Left forelimb (tissue), 1 donor: ENCODE data around the gene WSB1.
"Not testable (repeated sequence)": the region's sequence is repeated elsewhere in the genome, so short reads cannot be mapped to it uniquely, and the experiment has no call there.

Experiments
- DNase-seq: peaks from one replicate; pipeline ENCODE4 v3.0.0-alpha.2; 2018; ENCODE audit warnings: low spot score

Gene WSB1

DNA sequence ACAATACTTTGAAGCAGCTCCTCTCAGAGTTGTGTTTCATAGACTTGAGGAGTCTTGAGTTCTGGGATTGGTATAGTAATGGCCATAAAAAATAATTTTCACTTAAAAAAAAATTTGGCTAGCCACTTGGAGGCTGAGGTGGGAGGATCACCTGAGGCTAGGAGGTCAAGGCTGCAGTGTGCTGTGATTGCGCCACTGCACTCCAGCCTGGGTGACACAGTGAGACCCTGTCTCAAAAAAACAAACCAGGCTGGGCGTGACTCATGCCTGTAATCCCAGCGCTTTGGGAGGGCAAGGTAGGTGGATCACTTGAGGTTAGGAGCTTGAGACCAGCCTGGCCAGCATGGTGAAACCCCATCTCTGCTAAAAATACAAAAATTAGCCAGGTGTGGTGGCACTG is 14.8 kb upstream of the WSB1 start:
- not testable (repeated sequence) for DNase-seq

DNA sequence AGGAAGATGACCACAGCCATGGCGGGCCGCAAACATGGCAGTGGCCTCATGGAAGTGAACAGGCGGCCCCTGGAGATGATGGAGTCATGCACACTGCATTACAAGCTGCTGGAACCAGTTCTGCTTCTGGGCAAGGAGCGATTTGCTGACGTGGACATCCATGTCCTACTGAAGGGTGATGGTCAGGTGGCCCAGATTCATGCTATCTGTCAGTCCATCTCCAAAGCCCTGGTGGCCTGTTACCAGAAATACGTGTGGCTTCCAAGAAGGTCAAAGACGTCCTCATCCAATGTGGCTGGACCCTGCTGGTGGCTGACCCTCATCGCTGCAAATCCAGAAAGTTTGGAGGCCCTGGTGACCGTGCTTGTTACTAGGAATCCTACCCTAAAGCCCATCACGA is 13.4 kb upstream of the WSB1 start:
- DNase-seq = no peak

DNA sequence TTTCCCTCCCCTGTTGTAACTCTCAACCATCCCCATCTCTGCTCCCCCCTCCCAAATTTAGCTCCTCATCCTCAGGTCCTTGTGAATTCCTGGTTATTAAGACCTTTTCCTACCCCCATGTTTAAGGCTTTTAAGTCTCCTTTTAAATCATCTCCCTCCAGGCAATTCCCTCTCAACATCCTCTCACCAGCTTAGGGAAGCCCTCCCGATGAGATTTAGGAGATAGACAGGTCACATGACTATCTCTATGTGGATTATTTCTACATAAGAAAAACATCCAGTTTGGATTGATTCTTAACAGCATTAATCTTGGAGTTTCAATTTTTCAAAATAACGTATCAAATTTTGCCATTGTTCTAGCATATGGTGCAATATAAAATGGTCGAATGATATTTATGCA is 12.5 kb upstream of the WSB1 start:
- no peak for DNase-seq

DNA sequence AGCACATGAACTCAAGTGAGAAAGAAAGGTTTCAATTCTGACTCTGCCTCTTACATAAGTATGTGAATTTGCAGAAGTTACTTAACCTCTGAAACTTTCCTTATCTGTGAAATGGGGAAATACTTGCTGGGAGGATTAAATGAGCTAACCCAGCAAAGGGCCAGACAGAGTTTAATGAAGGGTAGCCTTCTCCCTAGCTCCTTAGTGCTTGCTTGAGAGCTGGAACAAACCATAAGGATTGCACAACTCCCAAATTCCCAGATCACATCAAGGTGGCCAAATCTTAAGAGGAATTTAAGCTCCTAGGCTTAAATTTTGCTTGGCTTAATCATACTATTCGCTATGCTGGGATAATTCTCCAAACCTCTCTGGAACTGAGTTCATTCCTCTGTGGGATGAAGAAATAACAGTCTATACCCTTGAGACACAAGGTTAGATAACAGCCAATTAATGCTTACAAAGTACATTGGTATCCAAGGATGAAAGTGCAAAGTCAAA is 11.8 kb upstream of the WSB1 start:
- DNase-seq = no peak

DNA sequence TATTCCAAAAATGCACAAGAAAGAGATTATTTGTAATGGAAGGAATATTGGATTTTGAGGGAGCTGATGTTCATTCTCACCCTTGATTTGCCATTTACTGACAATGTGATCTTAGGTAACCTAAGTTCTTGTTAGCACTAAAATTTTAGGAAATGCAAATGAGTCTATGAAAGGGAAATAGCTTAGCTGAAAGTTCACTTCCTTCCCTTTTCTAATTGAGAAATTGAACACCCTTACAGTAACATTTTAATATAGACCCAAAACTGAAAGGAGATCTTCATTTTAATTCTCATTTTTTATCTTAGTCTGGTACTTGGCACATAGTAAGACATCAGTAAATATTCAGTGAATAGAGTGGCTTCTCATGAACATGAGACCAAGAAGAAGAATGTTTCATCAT is 10.9 kb upstream of the WSB1 start:
- DNase-seq = no peak

DNA sequence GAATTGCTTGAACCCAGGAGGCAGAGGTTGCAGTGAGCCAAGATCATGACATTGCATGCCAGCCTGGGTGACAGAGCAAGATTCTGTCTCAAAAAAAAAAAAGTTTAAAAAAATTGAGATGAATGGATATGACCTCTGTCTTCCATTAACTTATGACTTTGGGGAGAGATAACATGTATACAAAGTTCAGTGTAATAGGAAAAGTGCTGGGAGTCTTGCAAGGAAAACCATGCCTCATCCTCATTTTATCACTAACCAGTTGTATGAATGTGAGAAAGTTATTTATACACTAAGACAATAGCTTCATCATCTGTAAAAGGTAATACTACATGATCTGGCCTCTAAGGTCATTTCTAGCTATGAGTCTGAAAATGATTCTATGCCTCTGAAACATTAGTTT is 10.2 kb upstream of the WSB1 start:
- no peak for DNase-seq

DNA sequence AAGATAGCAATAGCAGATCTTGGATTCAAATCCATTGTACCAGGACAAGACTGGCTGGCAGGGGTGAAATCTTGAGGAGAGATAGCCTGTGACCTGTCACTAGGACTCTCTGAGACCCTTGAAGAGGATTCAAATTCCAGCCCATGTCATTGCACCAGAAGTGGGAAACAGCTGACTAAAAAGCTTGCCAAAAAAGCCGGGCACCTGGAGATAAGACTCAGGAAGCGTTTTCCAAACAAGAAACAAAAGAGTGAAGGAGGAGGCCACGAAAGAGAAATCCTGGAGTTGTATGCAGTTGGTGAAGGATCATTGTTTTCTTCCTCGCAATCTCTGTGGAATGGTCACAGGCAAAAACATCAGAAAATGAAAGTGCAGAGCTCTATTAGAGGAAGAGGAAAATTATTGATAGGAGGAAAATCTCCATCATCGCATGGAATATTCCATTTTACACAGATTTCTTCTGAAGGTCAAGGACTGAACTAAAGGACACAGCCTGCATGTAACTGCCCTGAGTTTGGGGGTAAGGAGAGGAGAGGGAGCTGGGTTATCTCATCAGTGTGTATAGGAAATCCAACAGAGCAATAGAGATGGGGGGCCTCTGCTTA is 9.0 kb upstream of the WSB1 start:
- no peak for DNase-seq

DNA sequence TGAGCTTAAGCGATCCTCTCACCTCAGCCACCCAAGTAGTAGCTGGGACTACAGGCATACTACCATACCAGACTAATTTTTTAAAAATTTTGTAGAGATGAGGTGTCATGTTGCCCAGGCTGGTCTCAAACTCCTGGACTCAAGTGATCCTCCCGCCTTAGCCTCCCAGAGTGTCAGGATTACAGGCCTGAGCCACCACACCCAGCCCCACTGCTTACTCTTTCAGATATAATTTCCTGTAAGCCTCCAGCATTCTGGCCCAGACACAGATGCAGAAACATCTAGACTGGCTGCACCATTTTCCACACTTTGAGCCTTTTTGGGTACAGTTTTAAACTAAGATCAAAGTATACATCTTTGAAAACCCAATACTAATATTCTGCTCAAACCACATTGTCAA is 8.4 kb upstream of the WSB1 start:
- no peak for DNase-seq

DNA sequence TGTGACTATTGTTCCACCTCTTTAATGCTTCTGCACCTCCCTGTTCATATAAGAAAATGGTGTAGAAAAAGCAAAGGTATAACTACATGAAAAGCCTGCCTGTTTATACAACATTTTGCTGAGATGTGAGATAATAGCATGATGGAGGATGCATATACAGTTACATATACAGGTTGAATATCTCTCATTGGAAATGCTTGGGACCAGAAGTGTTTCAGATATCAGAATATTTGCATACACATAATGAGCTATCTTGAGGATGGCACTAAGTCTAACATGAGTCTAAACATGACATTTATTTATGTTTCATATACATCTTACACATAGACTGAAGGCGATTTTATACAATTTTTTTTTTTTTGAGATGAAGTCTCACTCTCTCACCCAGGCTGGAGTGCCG is 5.7 kb upstream of the WSB1 start:
- no peak for DNase-seq

DNA sequence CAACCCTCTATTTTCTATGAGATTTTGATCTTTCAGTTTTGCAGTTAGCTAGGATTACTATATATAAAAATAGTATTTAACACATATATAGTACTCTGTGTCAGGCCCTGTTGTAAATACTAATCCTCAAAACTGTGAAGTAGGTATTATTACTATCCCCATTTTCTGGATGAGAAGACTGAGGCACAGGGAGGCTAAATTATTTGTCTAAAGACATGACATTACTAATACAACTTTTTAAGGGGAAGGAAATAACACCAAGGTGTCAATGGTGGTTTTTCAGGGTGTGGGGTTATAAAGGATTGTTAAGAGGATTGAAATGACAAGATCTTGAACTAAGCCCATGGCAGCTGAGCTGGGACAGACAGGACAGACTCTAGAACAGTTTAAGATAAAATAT is 4.1 kb upstream of the WSB1 start:
- DNase-seq = no peak

DNA sequence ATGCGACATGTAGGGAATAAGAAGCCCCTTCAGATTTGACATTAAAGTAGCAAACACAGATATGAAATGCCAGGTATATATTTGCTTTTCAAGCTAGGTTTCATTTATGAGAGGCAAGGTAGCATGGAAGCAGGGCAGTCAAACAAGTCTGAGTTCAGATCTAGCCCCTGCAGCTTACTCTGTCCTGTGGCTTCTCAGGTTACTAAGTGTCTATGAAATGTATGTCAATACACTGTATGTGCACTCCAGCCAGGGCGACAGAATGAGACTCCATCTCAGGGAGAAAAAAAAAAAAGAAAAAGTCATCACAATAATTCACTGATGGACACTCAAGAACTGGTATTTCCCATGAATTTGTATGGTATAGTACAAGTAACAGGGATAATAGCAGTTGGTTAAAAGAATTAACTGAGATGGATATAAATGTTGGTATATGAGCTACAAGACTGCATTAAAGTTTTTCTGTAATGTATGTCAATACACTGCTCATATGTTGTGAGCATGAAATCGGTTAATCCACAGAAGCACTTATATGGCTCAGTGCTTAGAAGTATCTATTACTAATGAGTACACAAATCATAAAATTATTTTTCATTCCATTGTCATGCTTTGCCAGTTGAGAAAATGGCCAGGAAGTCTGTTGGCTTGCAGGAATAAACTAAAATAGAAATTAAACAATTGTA is 2.9 kb upstream of the WSB1 start:
- DNase-seq = no peak

DNA sequence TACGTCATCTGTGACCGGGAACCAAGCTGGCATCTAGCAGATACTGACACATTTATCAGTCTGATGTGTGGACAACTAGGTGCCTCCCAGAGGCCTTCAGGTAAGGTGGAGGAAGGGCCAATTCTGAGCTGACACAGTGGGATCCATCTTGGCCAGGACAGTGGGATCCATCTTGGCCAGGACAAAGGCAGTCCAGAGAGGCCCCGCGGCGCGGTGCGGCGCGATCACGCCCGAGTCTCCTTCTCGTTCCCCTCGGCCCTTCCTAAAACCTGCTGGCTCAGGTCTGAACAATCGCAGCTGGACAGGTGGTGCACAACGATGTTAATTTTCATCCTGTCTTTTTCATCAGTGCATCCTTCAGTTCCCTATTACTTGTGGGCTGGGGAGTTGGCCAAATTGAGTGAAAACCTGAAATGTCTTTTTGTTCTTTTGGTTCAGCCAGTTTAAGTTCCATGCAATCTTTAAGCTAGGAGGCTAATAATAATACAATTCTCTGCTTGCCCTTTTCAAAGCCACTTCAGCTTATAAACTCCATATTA is 486 bp upstream of the WSB1 start:
- no peak for DNase-seq

DNA sequence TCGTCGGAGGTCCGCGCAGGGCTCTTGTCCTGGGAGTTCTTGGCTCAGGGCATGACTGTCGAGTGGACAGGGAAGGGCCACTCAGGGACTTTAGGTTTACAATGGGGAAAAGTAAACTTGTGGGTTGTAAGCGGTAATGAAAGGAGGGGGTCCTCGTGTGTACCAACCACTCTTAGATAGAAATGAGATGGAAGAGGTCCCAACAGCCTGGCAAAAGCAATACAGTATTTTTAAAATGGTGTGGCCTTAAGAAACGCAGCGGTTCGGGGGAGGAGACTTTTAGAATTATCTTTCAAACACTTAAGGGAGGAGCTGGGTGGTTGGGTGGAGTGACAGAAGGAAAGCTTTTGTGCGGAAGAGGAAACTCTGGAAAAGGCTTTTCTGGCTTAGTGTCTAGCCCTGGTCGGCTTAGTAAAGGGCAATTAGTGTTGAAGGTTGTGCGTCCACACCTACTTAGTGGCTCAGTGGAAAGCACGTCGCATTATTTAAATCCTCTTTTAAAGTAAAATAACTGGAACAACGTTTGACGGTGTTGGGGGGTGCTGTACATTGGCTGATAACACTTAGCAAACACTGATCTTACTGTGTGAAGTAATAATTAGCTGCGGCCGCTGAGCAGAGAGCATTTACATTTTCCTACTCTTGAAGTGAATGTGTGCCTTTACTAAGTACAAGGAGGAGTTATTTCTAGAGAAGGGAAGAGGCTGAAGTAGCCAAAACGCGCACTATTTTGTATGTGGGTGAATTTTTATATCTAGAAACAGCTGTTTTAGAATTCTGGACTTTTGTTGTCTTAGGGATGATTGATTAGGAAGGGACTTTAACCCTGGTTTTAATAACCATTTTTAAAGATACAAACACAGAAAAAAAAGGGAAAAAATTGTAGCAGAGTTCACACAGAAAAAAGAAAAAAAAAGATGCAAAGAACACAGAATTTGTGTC is 1.0 kb downstream of the WSB1 start:
- DNase-seq = no peak

DNA sequence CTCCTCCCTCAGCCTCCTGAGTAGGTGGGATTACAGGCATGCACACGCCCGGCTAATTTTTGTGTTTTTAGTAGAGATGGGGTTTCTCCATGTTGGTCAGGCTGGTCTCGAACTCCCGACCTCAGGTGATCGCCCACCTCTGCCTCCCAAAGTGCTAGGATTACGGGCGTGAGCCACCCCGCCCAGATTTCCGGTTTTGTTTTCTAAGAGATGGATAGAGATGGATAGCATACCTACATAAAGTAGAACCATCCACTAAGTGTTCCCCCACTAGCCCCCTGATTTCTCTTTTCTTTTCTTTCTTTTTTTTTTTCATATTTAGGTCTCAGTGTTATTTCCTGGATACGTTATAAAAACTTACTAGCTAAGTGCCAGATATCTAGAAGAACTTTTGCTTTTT is 2.0 kb downstream of the WSB1 start:
- no peak for DNase-seq

DNA sequence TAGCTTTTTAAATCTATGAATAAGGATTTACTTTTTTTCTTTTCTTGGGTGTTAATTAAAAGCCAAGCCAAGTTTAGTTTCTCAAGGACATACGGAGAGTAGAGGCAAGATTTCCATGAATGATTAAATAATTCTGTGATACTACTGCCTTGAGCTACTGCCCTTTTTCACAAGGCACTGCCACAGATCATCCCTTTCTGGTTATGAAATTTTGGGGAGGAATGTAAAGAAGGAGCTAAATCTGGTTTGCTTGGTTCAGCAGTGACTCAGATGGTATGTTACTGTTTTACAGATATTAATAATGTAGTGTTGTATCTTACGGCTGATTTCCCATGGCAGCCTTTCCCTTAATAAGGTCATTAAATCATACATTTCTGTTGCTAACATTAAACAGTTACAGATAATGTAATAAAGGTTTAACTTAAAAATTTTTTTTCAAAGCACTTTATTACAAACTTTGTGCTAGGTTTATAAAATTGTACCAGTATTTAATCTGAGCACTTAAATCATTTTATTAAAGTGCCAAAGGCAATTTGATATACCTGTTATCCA is 2.6 kb downstream of the WSB1 start:
- DNase-seq = no peak

DNA sequence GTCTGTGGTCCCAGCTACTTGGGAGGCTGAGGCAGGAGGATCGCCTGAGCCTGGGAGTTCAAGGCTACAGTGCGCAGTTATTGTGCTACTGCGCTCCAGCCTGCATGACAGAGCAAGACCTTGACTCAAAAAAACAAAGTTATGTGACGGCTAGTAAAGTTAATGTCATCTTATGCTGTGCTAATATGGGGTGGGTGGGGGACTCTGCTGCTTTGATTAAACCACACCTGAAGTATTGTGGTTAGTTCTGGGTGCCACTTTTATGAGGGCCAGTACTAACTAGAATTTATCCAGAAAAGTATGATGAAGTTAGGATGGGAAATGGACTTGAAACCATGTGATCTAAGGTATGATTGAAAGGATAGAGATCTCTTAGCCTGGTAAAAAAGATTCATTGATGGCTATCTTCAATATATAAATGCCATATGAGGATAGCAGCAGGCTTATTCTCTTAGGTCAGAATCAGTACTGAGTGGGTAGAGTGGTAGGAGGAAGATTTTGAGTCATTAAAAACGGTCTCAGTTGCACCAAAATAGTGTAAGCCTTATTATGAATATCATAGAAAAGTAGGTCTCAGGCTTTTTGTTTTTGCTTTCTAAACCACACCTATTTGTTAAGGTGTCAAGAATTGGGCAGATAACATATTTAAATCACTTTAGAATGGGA is 5.6 kb downstream of the WSB1 start:
- no peak for DNase-seq

DNA sequence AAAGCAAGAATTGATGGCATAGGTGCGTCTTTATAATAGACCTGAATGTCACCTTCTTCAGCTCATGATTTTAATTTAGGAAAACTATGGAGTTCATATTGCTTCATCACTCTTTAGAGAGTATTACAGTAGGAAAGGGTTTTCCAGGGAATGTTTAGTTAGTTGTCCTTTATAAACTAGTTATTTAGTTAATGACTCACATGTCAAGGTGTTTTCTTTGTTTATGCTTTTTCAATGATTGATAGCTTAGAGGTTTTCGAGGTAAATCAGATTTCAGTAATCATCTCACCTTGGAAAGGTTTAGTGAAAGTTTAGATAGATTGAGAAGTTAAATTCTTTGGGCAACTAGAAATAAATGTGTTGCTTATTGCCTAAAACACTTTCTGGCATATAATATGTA is 9.8 kb downstream of the WSB1 start:
- DNase-seq = no peak

DNA sequence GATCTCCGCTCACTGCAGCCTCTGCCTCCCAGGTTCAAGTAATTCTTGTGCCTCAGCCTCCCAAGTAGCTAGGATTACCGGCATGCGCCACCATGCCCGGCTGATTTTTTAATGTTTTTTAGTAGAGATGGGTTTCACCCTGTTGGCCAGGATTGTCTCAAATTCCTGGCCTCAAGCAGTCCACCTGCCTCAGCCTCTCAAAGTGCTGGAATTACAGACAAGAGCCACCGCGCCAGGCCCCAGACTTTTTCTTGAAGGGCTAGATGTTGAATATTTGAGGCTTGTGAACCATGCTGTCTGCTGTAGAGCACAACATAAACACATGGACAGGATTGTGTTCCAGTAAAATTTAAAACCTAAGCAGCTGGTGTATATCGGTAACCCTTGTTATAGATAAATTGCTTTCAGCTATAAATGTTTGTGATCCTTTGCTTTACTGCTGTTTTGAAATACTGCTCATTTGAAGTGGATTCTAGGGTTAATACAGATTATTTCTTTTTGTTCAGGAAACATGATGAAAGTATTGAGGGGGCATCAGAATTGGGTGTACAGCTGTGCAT is 12.4 kb downstream of the WSB1 start:
- no peak for DNase-seq

DNA sequence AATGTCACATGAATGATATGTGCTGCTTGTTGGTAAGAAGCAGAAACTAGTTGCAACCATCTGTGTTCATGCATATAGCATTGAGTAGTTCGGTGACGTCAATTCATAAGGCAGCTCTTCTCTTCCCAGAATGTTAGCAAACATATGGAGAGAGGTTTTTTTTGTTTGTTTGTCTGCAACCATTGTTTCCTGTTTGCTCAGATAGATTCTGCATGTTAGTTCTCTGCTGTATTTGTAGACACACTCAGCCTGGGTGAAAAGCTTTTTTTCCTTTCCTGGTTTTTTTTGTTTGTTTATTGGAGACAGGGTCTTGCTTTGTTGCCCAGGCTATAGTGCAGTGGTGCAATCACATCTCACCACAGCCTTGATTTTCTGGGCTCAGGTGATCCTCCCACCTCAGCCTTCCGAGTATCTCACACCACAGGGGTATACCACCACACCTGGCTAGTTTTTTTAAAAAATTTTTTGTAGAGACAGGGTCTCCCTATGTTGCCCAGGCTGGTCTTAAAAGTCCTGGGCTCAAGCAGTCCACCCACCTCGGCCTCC is 16.7 kb downstream of the WSB1 start:
- DNase-seq = no peak

DNA sequence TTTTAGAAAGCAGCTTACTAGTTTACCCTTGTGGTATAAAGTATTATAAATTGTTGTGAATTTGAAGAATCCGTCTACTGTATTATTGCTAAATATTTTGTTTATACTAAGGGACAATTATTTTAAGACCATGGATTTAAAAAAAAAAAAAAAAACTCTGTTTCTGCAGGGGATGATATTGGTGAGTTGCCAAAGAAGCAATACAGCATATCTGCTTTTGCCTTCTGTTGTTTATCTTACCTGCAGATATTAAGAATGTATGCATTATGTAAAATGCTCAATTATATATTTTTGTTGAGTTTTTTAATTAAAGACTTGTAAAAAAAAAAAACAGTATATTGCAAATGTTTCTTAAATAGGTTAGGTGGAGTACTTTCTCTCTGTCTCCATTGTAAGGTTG is 19.4 kb downstream of the WSB1 start:
- DNase-seq = no peak

DNA sequence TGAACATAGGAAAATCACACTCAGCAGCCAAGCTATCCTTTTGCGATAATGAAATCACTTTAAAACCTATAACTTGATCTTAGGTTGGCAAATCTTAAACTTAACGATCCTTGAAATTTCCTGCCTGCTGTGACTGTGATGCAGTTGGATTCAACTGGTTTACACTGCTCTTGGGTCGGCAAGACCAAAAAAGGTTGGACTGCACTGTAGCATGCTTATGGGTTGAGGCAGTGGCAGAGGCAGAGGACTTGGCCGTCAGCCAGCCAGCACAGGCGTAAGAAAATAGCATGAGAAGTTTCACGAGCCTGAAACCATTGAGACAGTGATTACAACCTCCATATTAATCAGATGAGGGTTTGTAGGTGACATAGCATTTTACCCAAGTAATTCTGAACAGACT is 21.4 kb downstream of the WSB1 start:
- no peak for DNase-seq
